ENCODE results near the gene DNMT3A.
"Not testable (repeated sequence)": the region's sequence is repeated elsewhere in the genome, so short reads cannot be mapped to it uniquely, and the experiment has no call there.

DNMT3A gene

GRCh38 chr2:25281941-25282340 is 59.8 kb downstream of the DNMT3A start:
- no peak for DNase-seq (ENCODE audit: low read depth)

GRCh38 chr2:25281522-25281921 is 60.2 kb downstream of the DNMT3A start:
- no peak for DNase-seq (ENCODE audit: low read depth)

- no peak for DNase-seq (ENCODE audit: low read depth)
Observed at GRCh38 chr2:25280051-25280687, 61.6 kb downstream of the DNMT3A start.

GRCh38 chr2:25279091-25279651 is 62.6 kb downstream of the DNMT3A start:
- no peak for DNase-seq (ENCODE audit: low read depth)

- DNase-seq (ENCODE audit: low read depth) = no peak
Observed at GRCh38 chr2:25276569-25277465, 64.9 kb downstream of the DNMT3A start.

GRCh38 chr2:25275575-25275965 is 66.2 kb downstream of the DNMT3A start:
- no peak for DNase-seq (ENCODE audit: low read depth)

GRCh38 chr2:25274868-25275574 is 66.7 kb downstream of the DNMT3A start:
- no peak for DNase-seq (ENCODE audit: low read depth)

GRCh38 chr2:25273985-25274535 is 67.7 kb downstream of the DNMT3A start:
- DNase-seq (ENCODE audit: low read depth) = no peak

- DNase-seq (ENCODE audit: low read depth) = not testable (repeated sequence)
Observed at GRCh38 chr2:25272705-25273104, 69.0 kb downstream of the DNMT3A start.

GRCh38 chr2:25270061-25270460 is 71.7 kb downstream of the DNMT3A start:
- DNase-seq (ENCODE audit: low read depth) = no peak

GRCh38 chr2:25269233-25269632 is 72.5 kb downstream of the DNMT3A start:
- no peak for DNase-seq (ENCODE audit: low read depth)

- DNase-seq (ENCODE audit: low read depth) = no peak
Observed at GRCh38 chr2:25268139-25268538, 73.6 kb downstream of the DNMT3A start.

- DNase-seq (ENCODE audit: low read depth) = no peak
Observed at GRCh38 chr2:25266399-25266798, 75.3 kb downstream of the DNMT3A start.

GRCh38 chr2:25265802-25266201 is 75.9 kb downstream of the DNMT3A start:
- no peak for DNase-seq (ENCODE audit: low read depth)

- DNase-seq (ENCODE audit: low read depth) = no peak
Observed at GRCh38 chr2:25265001-25265400, 76.7 kb downstream of the DNMT3A start.

GRCh38 chr2:25262288-25262687 is 79.4 kb downstream of the DNMT3A start:
- no peak for DNase-seq (ENCODE audit: low read depth)

- no peak for DNase-seq (ENCODE audit: low read depth)
Observed at GRCh38 chr2:25259737-25260124, 82.0 kb downstream of the DNMT3A start.

- no peak for DNase-seq (ENCODE audit: low read depth)
Observed at GRCh38 chr2:25258847-25259736, 82.6 kb downstream of the DNMT3A start.

- no peak for DNase-seq (ENCODE audit: low read depth)
Observed at GRCh38 chr2:25257931-25258846, 83.5 kb downstream of the DNMT3A start.

GRCh38 chr2:25257032-25257552 is 84.6 kb downstream of the DNMT3A start:
- DNase-seq (ENCODE audit: low read depth) = peak; percentile 23
